Transverse colon (tissue), 4 donors: ENCODE data around the gene ARMC8. TPM values are rescaled to one million over a fixed set of nuclear protein-coding genes. Genes with fewer than 3 reads are reported as not detected.
"Not testable (repeated sequence)": the region's sequence is repeated elsewhere in the genome, so short reads cannot be mapped to it uniquely, and the experiment has no call there.

Experiments
- DNase-seq: peaks from one replicate; pipeline ENCODE4 v3.0.0-alpha.2; 2019
- H3K27ac ChIP-seq, 4 donors: fragments of 200-600 bp; sonication (generic); 2 replicates each; pipeline ENCODE4 v1.5.1; 2016 to 2018; ENCODE audit warnings: inconsistent platforms in 4 of 4
- H3K27me3 ChIP-seq: fragments of 200-600 bp; sonication (generic); 2 replicates; pipeline ENCODE4 v1.5.1; 2017; ENCODE audit warnings: inconsistent platforms
- H3K36me3 ChIP-seq, 4 donors: fragments of 200-600 bp; sonication (generic); 2 replicates each; pipeline ENCODE4 v1.5.1; 2017 to 2019; ENCODE audit warnings: inconsistent platforms in 4 of 4
- H3K4me1 ChIP-seq, 4 donors: fragments of 200-600 bp; sonication (generic); 2 replicates each; pipeline ENCODE4 v1.5.1; 2017 to 2020; ENCODE audit warnings: inconsistent platforms in 4 of 4
- H3K4me3 ChIP-seq, 4 donors: fragments of 200-600 bp; sonication (generic); 1 replicate in 1 of 4; 2 replicates in 3 of 4; pipeline versions ENCODE4 v1.5.1 to v1.6.1; 2017 to 2019; ENCODE audit warnings: inconsistent platforms in 4 of 4
- H3K9me3 ChIP-seq, 2 donors: fragments of 200-600 bp; sonication (generic); 2 replicates each; pipeline ENCODE4 v1.5.1; 2017 to 2019; ENCODE audit warnings: inconsistent platforms in 2 of 2
- EP300 ChIP-seq: sonication (generic); formaldehyde crosslinking; IDR thresholded peaks from one replicate; pipeline ENCODE4 v1.6.1; 2017; ENCODE audit warnings: antibody characterized with exemption, low read depth
- POLR2A ChIP-seq: fragments of 450-650 bp; IDR thresholded peaks from one replicate; pipeline ENCODE4 v1.6.1; 2016; ENCODE audit warnings: antibody characterized with exemption, mild to moderate bottlenecking, moderate library complexity
- POLR2AphosphoS5 ChIP-seq, 3 donors: sonication (generic); formaldehyde crosslinking; IDR thresholded peaks; one replicate each; pipeline ENCODE4 v1.6.1; 2016; ENCODE audit warnings: antibody characterized with exemption in 3 of 3
- WGBS, 2 donors: methylation state at CpG; one replicate each; pipeline ENCODE4 v1.1.5; 2018; ENCODE audit warnings: low coverage in 1 of 2; 5-methylcytosine and 5-hydroxymethylcytosine counted together
- in situ Hi-C, 4 donors: fragments of 200-750 bp; cut with MboI; loops; one replicate each; pipeline versions ENCODE4 v1.15.0 to v1.15.1; 2017; ENCODE audit warnings: low sequenced_read_pairs in 3 of 4, low pct_ligation_motif_present in 1 of 4, low pct_unique_long_range_greater_than_20kb in 1 of 4
- intact Hi-C: fragments of 100-400 bp; cut with DNase I; formaldehyde crosslinking; loops from one replicate; pipeline ENCODE4 v1.15.1; 2023; ENCODE audit warnings: low total_unique reads
- total RNA-seq, 4 donors: library from RNA; depleted of rRNA; stranded (reverse); fragments of >200 nt; gene quantifications; one replicate each; pipeline ENCODE4 v1.1.0, GENCODE V29; 2016
- TF ChIP-seq, protein P1 (sequence below), 5 experiments: fragments of 200-600 bp in 3 of 5; fragments of 450-650 bp in 2 of 5; sonication (generic) in 3 of 5; IDR thresholded peaks; 1 replicate in 2 of 5; 2 replicates in 3 of 5; pipeline ENCODE4 v1.5.1; 2016 to 2017; ENCODE audit warnings: antibody characterized with exemption in 5 of 5, inconsistent platforms in 3 of 5, mild to moderate bottlenecking in 2 of 5, moderate library complexity in 1 of 5

Gene ARMC8
- total RNA-seq, 4 donors from 2014 or later, result 48.1 to 63.8 (median 60.3) TPM

DNA sequence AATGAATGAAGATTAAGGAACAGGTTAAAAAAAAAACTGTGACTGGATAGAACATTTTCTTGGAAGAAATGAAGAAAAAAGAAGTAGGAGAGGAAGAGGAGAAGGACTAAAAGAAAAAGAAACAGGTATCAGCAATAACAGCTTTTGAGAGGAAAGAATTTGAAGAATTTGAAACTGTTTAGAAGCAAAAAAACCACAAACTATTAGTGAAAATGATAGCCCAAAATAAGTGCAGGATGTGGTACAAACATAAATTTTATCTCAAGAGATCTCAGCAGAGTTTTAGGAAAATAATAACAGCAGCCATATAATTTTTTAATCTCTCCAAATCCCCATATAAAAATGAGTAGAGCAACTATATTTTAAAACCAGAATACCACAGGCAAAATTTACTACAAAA, 46.2 kb upstream of the ARMC8 start:
- in situ Hi-C loops, result no loop called here

DNA sequence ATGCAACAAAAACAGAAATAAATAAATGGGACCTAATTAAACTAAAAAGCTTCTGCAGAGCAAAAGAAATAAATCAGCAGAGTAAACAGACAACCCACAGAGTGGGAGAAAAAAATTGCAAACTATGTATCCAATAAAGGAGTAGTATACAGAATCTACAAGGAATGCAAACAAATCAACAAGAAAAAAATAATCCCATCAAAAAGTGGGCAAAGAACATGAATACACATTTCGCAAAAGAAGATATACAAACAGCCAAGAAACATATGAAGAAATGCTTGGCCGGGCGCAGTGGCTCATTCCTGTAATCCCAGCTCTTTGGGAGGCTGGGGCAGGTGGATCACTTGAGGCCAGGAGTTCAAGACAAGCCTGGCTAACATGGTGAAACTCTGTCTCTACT, 44.9 kb upstream of the ARMC8 start:
- H3K9me3 ChIP-seq, intact Hi-C loops, H3K27me3 ChIP-seq, DNase-seq, H3K27ac ChIP-seq, H3K36me3 ChIP-seq, H3K4me3 ChIP-seq, H3K4me1 ChIP-seq, in situ Hi-C loops: not testable (repeated sequence)
- 79 to 96% methylated on average over 3 of the region's 3 CpGs for WGBS, 2 donors

More for the DNA sequence above, 46.2 kb upstream of the ARMC8 start:
- no peaks in the 10 kb centered on the region for H3K9me3 ChIP-seq
- no peak for DNase-seq
- H3K27ac ChIP-seq, result no peak overlapping the region
- intact Hi-C loops, result no loop called here
- no peaks in the 10 kb centered on the region for H3K36me3 ChIP-seq
- H3K27me3 ChIP-seq, result no peaks in the 10 kb centered on the region
- no peaks in the 10 kb centered on the region for H3K4me1 ChIP-seq
- no peak overlapping the region for H3K4me3 ChIP-seq
- no peak for TF ChIP-seq POLR2AphosphoS5 (IDR thresholded peaks at IDR 0.05)

DNA sequence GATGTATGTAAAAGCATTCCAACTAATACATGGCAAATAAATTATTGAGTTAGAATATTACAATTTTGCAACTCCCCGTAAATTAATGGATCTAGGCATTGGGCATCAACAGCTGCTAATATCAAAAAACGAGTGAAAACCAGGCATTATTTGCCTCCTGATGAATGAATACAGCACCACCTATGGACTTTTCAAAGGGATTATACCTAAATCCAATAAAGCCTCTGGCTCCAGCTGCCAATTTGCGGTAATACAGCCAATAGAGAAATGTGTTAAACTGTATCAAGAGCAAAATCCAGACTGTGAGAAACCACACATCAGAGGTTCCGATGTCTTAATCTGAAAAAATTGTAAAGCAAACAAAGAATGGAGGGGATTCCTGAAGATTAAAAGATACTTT, 38.6 kb upstream of the ARMC8 start:
- in situ Hi-C loops, result no loop called here

DNA sequence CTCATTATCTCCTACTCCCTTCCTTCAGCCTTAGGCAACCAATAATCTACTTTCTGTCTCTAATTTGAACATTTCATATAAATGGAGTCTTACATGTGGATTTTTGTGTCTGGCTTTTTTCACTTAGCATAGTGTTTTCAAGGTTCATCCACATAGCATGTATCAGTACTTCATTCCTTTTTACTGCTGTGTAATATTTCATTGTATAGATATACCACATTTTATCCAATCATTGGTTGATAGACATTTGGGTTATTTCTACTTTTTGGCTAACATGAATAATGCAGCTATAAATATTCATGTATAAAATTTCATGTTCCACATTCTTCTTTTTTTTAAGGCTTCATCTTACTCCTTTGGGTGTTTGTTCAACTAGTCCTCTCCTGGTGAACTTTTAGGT, 32.6 kb upstream of the ARMC8 start:
- TF ChIP-seq, protein P1, sequence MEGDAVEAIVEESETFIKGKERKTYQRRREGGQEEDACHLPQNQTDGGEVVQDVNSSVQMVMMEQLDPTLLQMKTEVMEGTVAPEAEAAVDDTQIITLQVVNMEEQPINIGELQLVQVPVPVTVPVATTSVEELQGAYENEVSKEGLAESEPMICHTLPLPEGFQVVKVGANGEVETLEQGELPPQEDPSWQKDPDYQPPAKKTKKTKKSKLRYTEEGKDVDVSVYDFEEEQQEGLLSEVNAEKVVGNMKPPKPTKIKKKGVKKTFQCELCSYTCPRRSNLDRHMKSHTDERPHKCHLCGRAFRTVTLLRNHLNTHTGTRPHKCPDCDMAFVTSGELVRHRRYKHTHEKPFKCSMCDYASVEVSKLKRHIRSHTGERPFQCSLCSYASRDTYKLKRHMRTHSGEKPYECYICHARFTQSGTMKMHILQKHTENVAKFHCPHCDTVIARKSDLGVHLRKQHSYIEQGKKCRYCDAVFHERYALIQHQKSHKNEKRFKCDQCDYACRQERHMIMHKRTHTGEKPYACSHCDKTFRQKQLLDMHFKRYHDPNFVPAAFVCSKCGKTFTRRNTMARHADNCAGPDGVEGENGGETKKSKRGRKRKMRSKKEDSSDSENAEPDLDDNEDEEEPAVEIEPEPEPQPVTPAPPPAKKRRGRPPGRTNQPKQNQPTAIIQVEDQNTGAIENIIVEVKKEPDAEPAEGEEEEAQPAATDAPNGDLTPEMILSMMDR (IDR thresholded peaks at IDR 0.05), result no peak
- no peak for TF ChIP-seq EP300
- TF ChIP-seq POLR2A, result no peak
- TF ChIP-seq POLR2AphosphoS5 (IDR thresholded peaks at IDR 0.05), result no peak
- Histone ChIP-seq H3K27ac (no peak overlapping the region), H3K36me3 (no peaks in the 10 kb centered on the region), H3K27me3 (no peaks in the 10 kb centered on the region), H3K4me3 (no peak overlapping the region), H3K9me3 (peaks cover 2 to 4% of the 10 kb centered on the region in 2 donors), H3K4me1 (no peaks in the 10 kb centered on the region)
- intact Hi-C loops (no loop called here), in situ Hi-C loops (no loop called here)
- no peak for DNase-seq

More for the DNA sequence above, 38.6 kb upstream of the ARMC8 start:
- no peaks in the 10 kb centered on the region for H3K9me3 ChIP-seq
- H3K4me3 ChIP-seq, result no peak overlapping the region
- WGBS, 2 donors, result 67 to 73% methylated on average over 3 to 4 of the region's 4 CpGs
- intact Hi-C loops, result no loop called here
- DNase-seq, result no peak
- no peaks in the 10 kb centered on the region for H3K27me3 ChIP-seq
- H3K27ac ChIP-seq, result no peak overlapping the region
- H3K36me3 ChIP-seq, result no peaks in the 10 kb centered on the region
- no peak for TF ChIP-seq EP300
- no peak for TF ChIP-seq POLR2A
- TF ChIP-seq, protein P1 (IDR thresholded peaks at IDR 0.05), result no peak
- TF ChIP-seq POLR2AphosphoS5 (IDR thresholded peaks at IDR 0.05), result no peak
- H3K4me1 ChIP-seq, result no peaks in the 10 kb centered on the region

DNA sequence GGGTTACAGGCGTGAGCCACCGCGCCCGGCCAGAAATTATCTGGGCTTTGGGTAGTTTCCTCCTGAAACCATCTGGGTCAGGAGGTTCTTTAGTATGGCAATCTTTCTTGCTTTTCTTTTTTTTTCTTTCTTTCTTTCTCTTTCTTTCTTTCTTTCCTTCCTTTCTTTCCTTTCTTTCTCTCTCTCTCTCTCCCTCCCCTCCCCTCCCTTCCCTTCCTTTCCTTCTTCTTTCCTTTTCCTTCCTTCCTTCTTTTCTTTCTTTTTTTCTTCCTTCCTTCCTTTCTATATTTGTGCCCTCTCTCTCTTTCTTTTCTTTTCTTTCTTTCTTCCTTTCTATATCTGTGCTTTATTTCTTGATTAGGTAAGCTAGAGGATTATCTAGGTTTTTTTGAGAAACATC, 29.4 kb upstream of the ARMC8 start:
- TF ChIP-seq POLR2AphosphoS5 (IDR thresholded peaks at IDR 0.05) (no peak), POLR2A (no peak), EP300 (no peak)
- TF ChIP-seq, protein P1 (IDR thresholded peaks at IDR 0.05), result no peak
- Histone ChIP-seq H3K36me3 (peaks cover 0 to 21% (median 3%) of the 10 kb centered on the region in 4 donors), H3K27ac (no peak overlapping the region), H3K4me1 (no peaks in the 10 kb centered on the region), H3K4me3 (no peak overlapping the region), H3K9me3 (peaks cover 2 to 4% of the 10 kb centered on the region in 2 donors), H3K27me3 (no peaks in the 10 kb centered on the region)
- intact Hi-C loops (no loop called here), in situ Hi-C loops (no loop called here)
- 90% methylated on average over 4 of the region's 4 CpGs; no CpG with 5 or more reads in 1 of the 2 donors for WGBS, 2 donors
- DNase-seq, result no peak
